GM10248 (cell line): ENCODE data around the gene KLHL29.

Experiments
- CTCF ChIA-PET: fragments of 300-600 bp; sonication (Branson Sonifier 250); formaldehyde crosslinking; extraction: SDS; loops from one replicate; lab custom pipeline; 2021; ENCODE audit warnings: antibody characterized with exemption; lab: Yijun Ruan, JAX
- POLR2A ChIA-PET: fragments of 350-650 bp; sonication (Branson Sonifier 250); formaldehyde crosslinking; extraction: SDS; loops from one replicate; lab custom pipeline; 2020; ENCODE audit warnings: antibody characterized with exemption; lab: Yijun Ruan, JAX
- DNase-seq: peaks from one replicate; pipeline ENCODE4 v3.0.0; 2012; ENCODE audit errors: extremely low spot score
- CTCF ChIP-seq: IDR thresholded peaks from 2 replicates; pipeline ENCODE4 v1.5.1; 2012; ENCODE audit warnings: mild to moderate bottlenecking, low read depth; ENCODE audit errors: extremely low read depth, missing control alignments, control extremely low read depth

KLHL29 gene

GRCh38 chr2:23628926-23629771, 244.2 kb downstream of the KLHL29 start:
- ChIA-PET CTCF (no interaction called here), POLR2A (no interaction called here)
- no peak for DNase-seq

GRCh38 chr2:23629772-23630480, 244.9 kb downstream of the KLHL29 start:
- POLR2A ChIA-PET: no interaction called here
- no peak for TF ChIP-seq CTCF
- CTCF ChIA-PET: no interaction called here
- no peak for DNase-seq

More at GRCh38 chr2:23628926-23629771, 244.2 kb downstream of the KLHL29 start:
- TF ChIP-seq CTCF: no peak

- no peak for DNase-seq
- ChIA-PET CTCF (no interaction called here), POLR2A (no interaction called here)
- TF ChIP-seq CTCF: no peak
These were observed 246.0 kb downstream of the KLHL29 start for GRCh38 chr2:23630961-23631360.

GRCh38 chr2:23631389-23631788, 246.4 kb downstream of the KLHL29 start:
- POLR2A ChIA-PET: no interaction called here
- CTCF ChIA-PET: interaction anchor here (1.3 kb wide), 1 partner anchor 37 kb away, joined by 3 read pairs; no protein-coding TSS in a partner anchor
- TF ChIP-seq CTCF: no peak
- no peak for DNase-seq

- ChIA-PET CTCF (interaction anchor here (1.3 kb wide), 1 partner anchor 36 kb away, joined by 3 read pairs; no protein-coding TSS in a partner anchor), POLR2A (no interaction called here)
- TF ChIP-seq CTCF: no peak
- DNase-seq: no peak
These were observed 247.4 kb downstream of the KLHL29 start for GRCh38 chr2:23632386-23632785.

- CTCF ChIA-PET: interaction anchor here (1.3 kb wide), 1 partner anchor 35 kb away, joined by 3 read pairs; no protein-coding TSS in a partner anchor
- POLR2A ChIA-PET: no interaction called here
- TF ChIP-seq CTCF: no peak
- no peak for DNase-seq
These were observed 247.9 kb downstream of the KLHL29 start for GRCh38 chr2:23632831-23633395.
